ENCODE results near the gene TDRD3.

- TF ChIP-seq EZH2 (IDR thresholded peaks at IDR 0.05; ENCODE audit: low read depth), result no peak
- no peak for TF ChIP-seq CTCF (conservative IDR thresholded peaks at IDR 0.05)
Measured at GRCh38 chr13:60358453-60358852, 38.6 kb upstream of the TDRD3 start.
